Measurements from ENCODE around the gene GAREM1. TPM values are rescaled to one million over a fixed set of nuclear protein-coding genes. Genes with fewer than 3 reads are reported as not detected.

The GAREM1 gene
- total and polyA plus RNA-seq, 12 donors: 3.5 to 69.5 (median 23.0) TPM

DNA sequence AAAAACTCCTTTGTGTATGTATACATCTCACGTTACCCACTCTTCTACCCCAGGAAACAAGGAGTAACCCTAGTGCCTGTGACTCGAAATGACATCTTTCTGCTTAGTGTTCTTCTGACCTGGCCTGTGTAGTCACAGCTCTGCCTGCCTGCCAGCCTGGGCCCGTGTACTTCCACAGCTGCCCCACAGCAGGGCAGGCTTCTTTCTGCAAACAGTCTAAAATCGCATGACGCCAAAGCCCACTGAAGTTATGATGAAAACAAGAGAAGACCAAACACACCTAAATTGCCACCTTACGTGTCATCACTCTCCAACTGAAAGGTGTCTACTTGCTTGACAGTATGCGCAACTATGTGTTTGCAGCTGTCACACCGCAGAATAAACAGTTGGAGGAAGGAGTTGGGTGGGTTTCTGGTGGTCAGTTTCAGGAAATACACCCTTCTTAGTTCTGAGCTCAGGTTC lies 1.5 kb downstream of the GAREM1 start:
- H3K36me3 ChIP-seq (replicated peaks in 1 of 2): no peaks in the 10 kb centered on the region

DNA sequence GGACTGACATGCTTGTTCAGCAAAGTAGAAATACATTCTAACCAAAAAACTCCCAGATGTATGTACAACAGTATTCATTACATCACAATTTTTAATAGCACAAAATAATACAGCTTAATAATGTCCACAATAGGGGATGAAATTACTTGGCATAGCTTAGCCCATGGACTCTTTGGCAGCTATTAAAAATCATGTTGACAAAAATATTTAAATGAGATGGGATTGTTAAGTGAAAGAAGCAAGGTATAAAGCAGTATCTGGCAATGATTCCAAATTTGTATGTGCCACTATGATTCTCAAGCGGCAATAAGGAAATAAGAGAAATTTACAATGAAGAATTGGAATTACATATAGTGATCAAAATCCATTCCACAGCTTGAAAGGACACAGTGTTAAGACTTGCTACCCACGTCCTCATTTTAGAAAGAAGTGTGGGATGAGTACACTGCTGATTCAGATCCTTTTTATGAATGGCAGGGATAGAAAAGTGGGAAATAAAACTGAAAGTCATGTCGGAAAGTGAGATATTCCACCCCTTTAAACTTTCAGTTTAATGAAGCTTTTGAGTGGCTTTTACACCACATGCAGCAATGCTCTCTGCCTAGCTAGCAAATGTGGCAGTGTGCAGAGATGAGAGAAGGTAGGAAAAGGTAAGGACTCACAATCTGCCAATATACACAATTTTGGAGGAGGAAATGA lies 2.4 kb downstream of the GAREM1 start:
- WGBS, 4 donors: 30 to 36% (median 35%) methylated on average over 3 of the region's 3 CpGs
- Histone ChIP-seq H3K27ac (peak overlapping the region in 1 of 5 donors; percentile 96), H3K4me3 (peak overlapping the region in 2 of 4 donors; percentile 54 to 96), H3K4me1 (replicated peaks in 1 of 2) (peaks cover 12 to 29% of the 10 kb centered on the region in 2 donors), H3K9me3 (replicated peaks in 1 of 3) (no peaks in the 10 kb centered on the region), H3K36me3 (replicated peaks in 1 of 2) (no peaks in the 10 kb centered on the region), H3K27me3 (no peaks in the 10 kb centered on the region)
- DNase-seq: no peak
- intact Hi-C loops (cut with DNase I): loop anchor here in 1 of 2 donors (10.0 kb wide), 1 partner anchor 83 kb away; no protein-coding TSS in a partner anchor
- TF ChIP-seq, protein P1, sequence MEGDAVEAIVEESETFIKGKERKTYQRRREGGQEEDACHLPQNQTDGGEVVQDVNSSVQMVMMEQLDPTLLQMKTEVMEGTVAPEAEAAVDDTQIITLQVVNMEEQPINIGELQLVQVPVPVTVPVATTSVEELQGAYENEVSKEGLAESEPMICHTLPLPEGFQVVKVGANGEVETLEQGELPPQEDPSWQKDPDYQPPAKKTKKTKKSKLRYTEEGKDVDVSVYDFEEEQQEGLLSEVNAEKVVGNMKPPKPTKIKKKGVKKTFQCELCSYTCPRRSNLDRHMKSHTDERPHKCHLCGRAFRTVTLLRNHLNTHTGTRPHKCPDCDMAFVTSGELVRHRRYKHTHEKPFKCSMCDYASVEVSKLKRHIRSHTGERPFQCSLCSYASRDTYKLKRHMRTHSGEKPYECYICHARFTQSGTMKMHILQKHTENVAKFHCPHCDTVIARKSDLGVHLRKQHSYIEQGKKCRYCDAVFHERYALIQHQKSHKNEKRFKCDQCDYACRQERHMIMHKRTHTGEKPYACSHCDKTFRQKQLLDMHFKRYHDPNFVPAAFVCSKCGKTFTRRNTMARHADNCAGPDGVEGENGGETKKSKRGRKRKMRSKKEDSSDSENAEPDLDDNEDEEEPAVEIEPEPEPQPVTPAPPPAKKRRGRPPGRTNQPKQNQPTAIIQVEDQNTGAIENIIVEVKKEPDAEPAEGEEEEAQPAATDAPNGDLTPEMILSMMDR (IDR thresholded peaks at IDR 0.05): no peak
- TF ChIP-seq POLR2A (IDR thresholded peaks at IDR 0.05): no peak

More for the DNA sequence above, 1.5 kb downstream of the GAREM1 start:
- H3K4me1 ChIP-seq (replicated peaks in 1 of 2): peaks cover 12 to 29% of the 10 kb centered on the region in 2 donors
- WGBS, 4 donors: 16 to 23% (median 20%) methylated on average over 6 to 8 of the region's 8 CpGs
- peak in 1 of 2 donors; percentile 68 for TF ChIP-seq POLR2A (IDR thresholded peaks at IDR 0.05)
- TF ChIP-seq, protein P1 (IDR thresholded peaks at IDR 0.05): peak; percentile 23 to 59 (median 38)
- H3K27me3 ChIP-seq: no peaks in the 10 kb centered on the region
- peak; percentile 59 to 80 (median 70) for DNase-seq
- intact Hi-C loops (cut with DNase I): loop anchor here in 1 of 2 donors (10.0 kb wide), 1 partner anchor 84 kb away; no protein-coding TSS in a partner anchor
- H3K27ac ChIP-seq: peak overlapping the region in 3 of 5 donors; percentile 77 to 96 (median 85)
- H3K4me3 ChIP-seq: peak overlapping the region in 2 of 4 donors; percentile 54 to 96
- no peaks in the 10 kb centered on the region for H3K9me3 ChIP-seq (replicated peaks in 1 of 3)

GRCh38 chr18:32461709-32462272 lies 8.9 kb downstream of the GAREM1 start:
- Histone ChIP-seq H3K9me3 (replicated peaks in 1 of 3) (no peaks in the 10 kb centered on the region), H3K4me1 (replicated peaks in 1 of 2) (peaks cover 0 to 12% of the 10 kb centered on the region in 2 donors), H3K36me3 (replicated peaks in 1 of 2) (no peaks in the 10 kb centered on the region), H3K27ac (no peak overlapping the region), H3K4me3 (no peak overlapping the region), H3K27me3 (no peaks in the 10 kb centered on the region)
- intact Hi-C loops (cut with DNase I): loop anchor here in 1 of 2 donors (10.0 kb wide), 1 partner anchor 77 kb away; no protein-coding TSS in a partner anchor
- DNase-seq: no peak
- 73 to 83% (median 77%) methylated on average over 2 of the region's 2 CpGs for WGBS, 4 donors
- no peak for TF ChIP-seq POLR2A (IDR thresholded peaks at IDR 0.05)
- TF ChIP-seq, protein P1 (IDR thresholded peaks at IDR 0.05): no peak

- H3K27me3 ChIP-seq: no peaks in the 10 kb centered on the region
- H3K27ac ChIP-seq: no peak overlapping the region
- TF ChIP-seq, protein P1 (IDR thresholded peaks at IDR 0.05): no peak
- no peak for TF ChIP-seq POLR2A (IDR thresholded peaks at IDR 0.05)
- H3K9me3 ChIP-seq (replicated peaks in 1 of 3): no peaks in the 10 kb centered on the region
- intact Hi-C loops (cut with DNase I): loop anchor here in 1 of 2 donors (10.0 kb wide), 1 partner anchor 75 kb away; no protein-coding TSS in a partner anchor
- 78 to 91% (median 87%) methylated on average over 4 of the region's 4 CpGs for WGBS, 4 donors
- H3K4me3 ChIP-seq: no peak overlapping the region
- H3K4me1 ChIP-seq (replicated peaks in 1 of 2): peaks cover 0 to 16% of the 10 kb centered on the region in 2 donors
- no peaks in the 10 kb centered on the region for H3K36me3 ChIP-seq (replicated peaks in 1 of 2)
- no peak for DNase-seq
Measured at GRCh38 chr18:32460171-32460731, 10.4 kb downstream of the GAREM1 start.
